Measurements from ENCODE around the gene STN1.
A peak's percentile ranks its signal among the peaks of the same experiment; 100 is the strongest.

STN1 gene

GRCh38 chr10:103918053-103918846, at the start of gene STN1:
STN1 (minus strand) TSS chr10:103918184; CDS start chr10:103917594, 590 bp downstream.
- DNase-seq (ENCODE audit: low read depth): peak; percentile 97

GRCh38 chr10:103967448-103968071, 49.6 kb upstream of the STN1 start:
- DNase-seq (ENCODE audit: low read depth): peak; percentile 58

GRCh38 chr10:103966671-103967447, 48.9 kb upstream of the STN1 start, which contains the start of gene SLK:
SLK (plus strand) TSS chr10:103967140; CDS start chr10:103967746, 606 bp downstream.
- DNase-seq (ENCODE audit: low read depth): peak; percentile 90

- no peak for DNase-seq (ENCODE audit: low read depth)
Observed at GRCh38 chr10:103960103-103960502, 42.1 kb upstream of the STN1 start.

GRCh38 chr10:103958996-103959395, 41.0 kb upstream of the STN1 start:
- DNase-seq (ENCODE audit: low read depth): no peak

- DNase-seq (ENCODE audit: low read depth): no peak
Observed at GRCh38 chr10:103954543-103954942, 36.6 kb upstream of the STN1 start.

- no peak for DNase-seq (ENCODE audit: low read depth)
Observed at GRCh38 chr10:103951942-103952341, 34.0 kb upstream of the STN1 start.

- no peak for DNase-seq (ENCODE audit: low read depth)
Observed at GRCh38 chr10:103951183-103951582, 33.2 kb upstream of the STN1 start.

GRCh38 chr10:103949728-103950127, 31.7 kb upstream of the STN1 start:
- DNase-seq (ENCODE audit: low read depth): no peak

GRCh38 chr10:103947799-103948516, 30.0 kb upstream of the STN1 start:
- no peak for DNase-seq (ENCODE audit: low read depth)

- DNase-seq (ENCODE audit: low read depth): no peak
Observed at GRCh38 chr10:103942866-103943265, 24.9 kb upstream of the STN1 start.

GRCh38 chr10:103941801-103942200, 23.8 kb upstream of the STN1 start:
- DNase-seq (ENCODE audit: low read depth): no peak

GRCh38 chr10:103939522-103939921, 21.5 kb upstream of the STN1 start:
- no peak for DNase-seq (ENCODE audit: low read depth)

- no peak for DNase-seq (ENCODE audit: low read depth)
Observed at GRCh38 chr10:103936022-103936421, 18.0 kb upstream of the STN1 start.

- no peak for DNase-seq (ENCODE audit: low read depth)
Observed at GRCh38 chr10:103934308-103934707, 16.3 kb upstream of the STN1 start.

- DNase-seq (ENCODE audit: low read depth): no peak
Observed at GRCh38 chr10:103933557-103934121, 15.7 kb upstream of the STN1 start.

- DNase-seq (ENCODE audit: low read depth): no peak
Observed at GRCh38 chr10:103932971-103933370, 15.0 kb upstream of the STN1 start.

GRCh38 chr10:103932271-103932670, 14.3 kb upstream of the STN1 start:
- no peak for DNase-seq (ENCODE audit: low read depth)

- DNase-seq (ENCODE audit: low read depth): no peak
Observed at GRCh38 chr10:103931603-103932002, 13.6 kb upstream of the STN1 start.

GRCh38 chr10:103930881-103931280, 12.9 kb upstream of the STN1 start:
- no peak for DNase-seq (ENCODE audit: low read depth)

GRCh38 chr10:103930449-103930848, 12.5 kb upstream of the STN1 start:
- no peak for DNase-seq (ENCODE audit: low read depth)
